ENCODE results near the gene HSD11B1.

- TF ChIP-seq POLR2A (IDR thresholded peaks at IDR 0.05): no peak
- TF ChIP-seq, protein P1, sequence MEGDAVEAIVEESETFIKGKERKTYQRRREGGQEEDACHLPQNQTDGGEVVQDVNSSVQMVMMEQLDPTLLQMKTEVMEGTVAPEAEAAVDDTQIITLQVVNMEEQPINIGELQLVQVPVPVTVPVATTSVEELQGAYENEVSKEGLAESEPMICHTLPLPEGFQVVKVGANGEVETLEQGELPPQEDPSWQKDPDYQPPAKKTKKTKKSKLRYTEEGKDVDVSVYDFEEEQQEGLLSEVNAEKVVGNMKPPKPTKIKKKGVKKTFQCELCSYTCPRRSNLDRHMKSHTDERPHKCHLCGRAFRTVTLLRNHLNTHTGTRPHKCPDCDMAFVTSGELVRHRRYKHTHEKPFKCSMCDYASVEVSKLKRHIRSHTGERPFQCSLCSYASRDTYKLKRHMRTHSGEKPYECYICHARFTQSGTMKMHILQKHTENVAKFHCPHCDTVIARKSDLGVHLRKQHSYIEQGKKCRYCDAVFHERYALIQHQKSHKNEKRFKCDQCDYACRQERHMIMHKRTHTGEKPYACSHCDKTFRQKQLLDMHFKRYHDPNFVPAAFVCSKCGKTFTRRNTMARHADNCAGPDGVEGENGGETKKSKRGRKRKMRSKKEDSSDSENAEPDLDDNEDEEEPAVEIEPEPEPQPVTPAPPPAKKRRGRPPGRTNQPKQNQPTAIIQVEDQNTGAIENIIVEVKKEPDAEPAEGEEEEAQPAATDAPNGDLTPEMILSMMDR (IDR thresholded peaks at IDR 0.05): no peak
These were observed 62.5 kb downstream of the HSD11B1 start for GRCh38 chr1:209767096-209767495.
